ENCODE data around the gene PROKR1.

DNA sequence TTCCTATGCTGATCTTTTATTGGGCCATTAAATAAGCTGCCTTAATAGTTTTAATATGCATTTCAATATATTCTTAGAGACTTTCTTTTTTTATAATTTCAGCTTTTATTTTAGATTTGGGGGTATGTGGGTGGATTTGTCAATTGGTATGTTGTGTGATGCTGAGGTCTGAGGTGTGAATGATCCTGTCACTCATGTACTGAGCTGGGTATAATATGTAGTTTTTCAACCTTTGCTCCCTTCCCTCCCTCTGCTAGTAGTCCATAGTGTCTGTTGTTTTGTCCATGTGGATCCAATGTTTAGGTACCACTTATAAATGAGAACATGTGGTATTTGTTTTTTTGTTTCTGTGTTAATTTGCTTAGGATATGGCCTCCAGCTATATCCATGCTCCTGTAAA is 35.5 kb upstream of the PROKR1 start:
- TF ChIP-seq, protein P1, sequence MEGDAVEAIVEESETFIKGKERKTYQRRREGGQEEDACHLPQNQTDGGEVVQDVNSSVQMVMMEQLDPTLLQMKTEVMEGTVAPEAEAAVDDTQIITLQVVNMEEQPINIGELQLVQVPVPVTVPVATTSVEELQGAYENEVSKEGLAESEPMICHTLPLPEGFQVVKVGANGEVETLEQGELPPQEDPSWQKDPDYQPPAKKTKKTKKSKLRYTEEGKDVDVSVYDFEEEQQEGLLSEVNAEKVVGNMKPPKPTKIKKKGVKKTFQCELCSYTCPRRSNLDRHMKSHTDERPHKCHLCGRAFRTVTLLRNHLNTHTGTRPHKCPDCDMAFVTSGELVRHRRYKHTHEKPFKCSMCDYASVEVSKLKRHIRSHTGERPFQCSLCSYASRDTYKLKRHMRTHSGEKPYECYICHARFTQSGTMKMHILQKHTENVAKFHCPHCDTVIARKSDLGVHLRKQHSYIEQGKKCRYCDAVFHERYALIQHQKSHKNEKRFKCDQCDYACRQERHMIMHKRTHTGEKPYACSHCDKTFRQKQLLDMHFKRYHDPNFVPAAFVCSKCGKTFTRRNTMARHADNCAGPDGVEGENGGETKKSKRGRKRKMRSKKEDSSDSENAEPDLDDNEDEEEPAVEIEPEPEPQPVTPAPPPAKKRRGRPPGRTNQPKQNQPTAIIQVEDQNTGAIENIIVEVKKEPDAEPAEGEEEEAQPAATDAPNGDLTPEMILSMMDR (IDR thresholded peaks at IDR 0.05): no peak
- TF ChIP-seq ZFX (IDR thresholded peaks at IDR 0.05; ENCODE audit: borderline replicate concordance): no peak
